Keratinocyte (primary cell): ENCODE data around the gene TXNRD1. TPM values are rescaled to one million over a fixed set of nuclear protein-coding genes. Genes with fewer than 3 reads are reported as not detected.

Source experiments
- DNase-seq: peaks from one replicate; pipeline ENCODE4 v3.0.0-alpha.2; 2011; ENCODE audit warnings: low read depth, missing footprints, low spot score
- FAIRE-seq: peaks from 2 replicates; lab custom pipeline; 2011; peaks lifted over from hg19 to GRCh38; lab: Jason Lieb, UNC
- H2AFZ ChIP-seq: 2 replicates; pipeline ENCODE4 v1.6.0; 2012; ENCODE audit warnings: low read length, control low read depth, inconsistent platforms; ENCODE audit not compliant: control insufficient read depth
- H3K27ac ChIP-seq: 2 replicates; pipeline ENCODE4 v1.5.1; 2011; ENCODE audit warnings: low read length; ENCODE audit not compliant: control insufficient read depth, insufficient read depth
- H3K27me3 ChIP-seq: 3 replicates; pipeline ENCODE4 v1.6.0; 2011; ENCODE audit warnings: low read length; ENCODE audit not compliant: control insufficient read depth, insufficient read depth; ENCODE audit errors: extremely low read depth
- H3K36me3 ChIP-seq, 2 experiments: 2 replicates in 1 of 2; 3 replicates in 1 of 2; pipeline ENCODE4 v1.5.1; 2011; ENCODE audit warnings: low read length in 2 of 2, mild to moderate bottlenecking in 1 of 2; ENCODE audit not compliant: control insufficient read depth in 2 of 2, insufficient read depth in 2 of 2; ENCODE audit errors: extremely low read depth in 1 of 2
- H3K4me1 ChIP-seq: 3 replicates; pipeline ENCODE4 v1.5.1; 2011; ENCODE audit warnings: low read length; ENCODE audit not compliant: control insufficient read depth, insufficient read depth; ENCODE audit errors: extremely low read depth
- H3K4me2 ChIP-seq: 3 replicates; pipeline ENCODE4 v1.6.0; 2011; ENCODE audit warnings: low read depth, low read length; ENCODE audit not compliant: control insufficient read depth, insufficient read depth; ENCODE audit errors: extremely low read depth
- H3K4me3 ChIP-seq, 3 experiments: fragments of 200-600 bp in 1 of 3; sonication (generic) in 1 of 3; 2 replicates in 2 of 3; 3 replicates in 1 of 3; pipeline ENCODE4 v1.5.1; 2011 to 2016; ENCODE audit warnings: low read length in 3 of 3, mild to moderate bottlenecking in 3 of 3, control low read depth in 2 of 3, inconsistent platforms in 1 of 3, low read depth in 1 of 3, mixed read lengths in 1 of 3, mixed run types in 1 of 3, moderate library complexity in 1 of 3; ENCODE audit not compliant: control insufficient read depth in 2 of 3, insufficient read depth in 2 of 3; ENCODE audit errors: extremely low read depth in 1 of 3
- H3K79me2 ChIP-seq: 2 replicates; pipeline ENCODE4 v1.6.0; 2012; ENCODE audit warnings: low read length; ENCODE audit not compliant: control insufficient read depth, insufficient read depth
- H3K9ac ChIP-seq: 3 replicates; pipeline ENCODE4 v1.6.0; 2011; ENCODE audit warnings: low read length; ENCODE audit not compliant: control insufficient read depth, insufficient read depth; ENCODE audit errors: extremely low read depth
- H3K9me1 ChIP-seq: 3 replicates; pipeline ENCODE4 v1.6.0; 2011; ENCODE audit warnings: low read length; ENCODE audit not compliant: control insufficient read depth, insufficient read depth; ENCODE audit errors: extremely low read depth
- H3K9me3 ChIP-seq: 2 replicates; pipeline ENCODE4 v1.5.1; 2012; ENCODE audit warnings: low read depth, low read length; ENCODE audit not compliant: control insufficient read depth
- H4K20me1 ChIP-seq: 3 replicates; pipeline ENCODE4 v1.6.0; 2011; ENCODE audit warnings: low read length; ENCODE audit not compliant: control insufficient read depth, insufficient read depth; ENCODE audit errors: extremely low read depth
- EZH2 ChIP-seq: IDR thresholded peaks from one replicate; pipeline ENCODE4 v1.6.1; 2012; ENCODE audit warnings: inconsistent platforms, mild to moderate bottlenecking, low read length, moderate library complexity
- dilution Hi-C: fragments of 300-500 bp; cut with MboI; formaldehyde crosslinking; loops from one replicate; pipeline ENCODE4 v1.7.0; 2020; ENCODE audit warnings: low sequenced_read_pairs; ENCODE audit not compliant: extremely low pct_ligation_motif_present
- polyA plus RNA-seq, 5 experiments: library from polyadenylated mRNA; depleted of rRNA in 3 of 5; stranded (reverse) in 3 of 5; stranded (forward) in 1 of 5; unstranded in 1 of 5; fragments of >200 nt; gene quantifications; 1 replicate in 1 of 5; 2 replicates in 3 of 5; 3 replicates in 1 of 5; pipeline versions ENCODE4 v1.2.1 to v1.2.3, GENCODE V29; 2011 to 2012; ENCODE audit warnings: missing spikeins in 2 of 5, low read depth in 1 of 5, low replicate concordance in 1 of 5
- TF ChIP-seq, protein P1 (sequence below), 3 experiments: IDR thresholded peaks in 1 of 3; conservative IDR thresholded peaks in 1 of 3; optimal IDR thresholded peaks in 1 of 3; 2 replicates in 2 of 3; 3 replicates in 1 of 3; pipeline versions ENCODE3 to v1.5.1; 2011; ENCODE audit warnings: low read length in 3 of 3, mild to moderate bottlenecking in 3 of 3, moderate library complexity in 2 of 3, control low read depth in 1 of 3, inconsistent platforms in 1 of 3; ENCODE audit not compliant: insufficient read depth in 2 of 3; ENCODE audit errors: extremely low read depth in 1 of 3

Gene TXNRD1
- polyA plus RNA-seq, 1 donor (not counting 4 experiments of a cell fraction or from before 2014, with no cell fraction given), result 88.9 TPM

- Histone ChIP-seq H4K20me1 (no peaks in the 10 kb centered on the region), H2AFZ (no peak overlapping the region), H3K9me3 (no peaks in the 10 kb centered on the region), H3K27ac (no peak overlapping the region), H3K4me3 (no peak overlapping the region), H3K9me1 (no peaks in the 10 kb centered on the region), H3K9ac (no peak overlapping the region), H3K4me2 (no peak overlapping the region), H3K27me3 (no peaks in the 10 kb centered on the region), H3K4me1 (no peaks in the 10 kb centered on the region), H3K79me2 (no peaks in the 10 kb centered on the region), H3K36me3 (no peaks in the 10 kb centered on the region)
- no peak for TF ChIP-seq EZH2
- TF ChIP-seq, protein P1, sequence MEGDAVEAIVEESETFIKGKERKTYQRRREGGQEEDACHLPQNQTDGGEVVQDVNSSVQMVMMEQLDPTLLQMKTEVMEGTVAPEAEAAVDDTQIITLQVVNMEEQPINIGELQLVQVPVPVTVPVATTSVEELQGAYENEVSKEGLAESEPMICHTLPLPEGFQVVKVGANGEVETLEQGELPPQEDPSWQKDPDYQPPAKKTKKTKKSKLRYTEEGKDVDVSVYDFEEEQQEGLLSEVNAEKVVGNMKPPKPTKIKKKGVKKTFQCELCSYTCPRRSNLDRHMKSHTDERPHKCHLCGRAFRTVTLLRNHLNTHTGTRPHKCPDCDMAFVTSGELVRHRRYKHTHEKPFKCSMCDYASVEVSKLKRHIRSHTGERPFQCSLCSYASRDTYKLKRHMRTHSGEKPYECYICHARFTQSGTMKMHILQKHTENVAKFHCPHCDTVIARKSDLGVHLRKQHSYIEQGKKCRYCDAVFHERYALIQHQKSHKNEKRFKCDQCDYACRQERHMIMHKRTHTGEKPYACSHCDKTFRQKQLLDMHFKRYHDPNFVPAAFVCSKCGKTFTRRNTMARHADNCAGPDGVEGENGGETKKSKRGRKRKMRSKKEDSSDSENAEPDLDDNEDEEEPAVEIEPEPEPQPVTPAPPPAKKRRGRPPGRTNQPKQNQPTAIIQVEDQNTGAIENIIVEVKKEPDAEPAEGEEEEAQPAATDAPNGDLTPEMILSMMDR (optimal IDR thresholded peaks at IDR 0.05 in 1 of 3, IDR thresholded peaks at IDR 0.05 in 1 of 3, conservative IDR thresholded peaks at IDR 0.05 in 1 of 3; ENCODE audit: extremely low read depth in 1 of 3, insufficient read depth in 2 of 3, low read length in 3 of 3), result no peak
- no peak for DNase-seq
- dilution Hi-C loops, result no loop called here
- FAIRE-seq, result no peak
Measured at GRCh38 chr12:104249017-104249416, 33.4 kb downstream of the TXNRD1 start.

DNA sequence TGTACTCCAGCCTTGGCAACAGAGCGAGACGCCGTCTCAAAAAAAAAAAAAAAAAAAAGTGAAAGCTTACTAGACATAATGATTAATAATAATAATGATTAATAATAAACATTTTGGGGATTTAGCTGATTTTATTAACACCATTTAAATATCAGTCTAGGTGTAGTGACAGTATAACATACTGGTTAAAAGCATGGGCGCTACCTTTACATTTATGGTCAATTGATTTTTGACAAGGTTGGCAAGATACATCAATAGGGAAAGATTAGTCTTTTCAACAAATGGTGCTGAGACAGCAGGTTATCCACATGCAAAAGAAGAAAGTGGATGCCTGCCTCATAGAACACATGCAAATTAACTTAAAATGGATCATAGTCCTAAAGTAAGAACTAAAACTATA lies 34.3 kb downstream of the TXNRD1 start:
- no peaks in the 10 kb centered on the region for H4K20me1 ChIP-seq
- no peak overlapping the region for H3K9ac ChIP-seq
- H3K36me3 ChIP-seq, result no peaks in the 10 kb centered on the region
- no peak overlapping the region for H2AFZ ChIP-seq
- no peak overlapping the region for H3K27ac ChIP-seq
- FAIRE-seq (no peak), DNase-seq (no peak)
- no peak overlapping the region for H3K4me2 ChIP-seq
- no peaks in the 10 kb centered on the region for H3K9me1 ChIP-seq
- no peak for TF ChIP-seq EZH2
- TF ChIP-seq, protein P1 (optimal IDR thresholded peaks at IDR 0.05 in 1 of 3, IDR thresholded peaks at IDR 0.05 in 1 of 3, conservative IDR thresholded peaks at IDR 0.05 in 1 of 3; ENCODE audit: extremely low read depth in 1 of 3, insufficient read depth in 2 of 3, low read length in 3 of 3), result no peak
- no peaks in the 10 kb centered on the region for H3K79me2 ChIP-seq
- no peaks in the 10 kb centered on the region for H3K9me3 ChIP-seq
- dilution Hi-C loops, result no loop called here
- H3K4me3 ChIP-seq, result no peak overlapping the region
- H3K27me3 ChIP-seq, result no peaks in the 10 kb centered on the region
- H3K4me1 ChIP-seq, result no peaks in the 10 kb centered on the region
